ENCODE data around the gene HGD. TPM values are rescaled to one million over a fixed set of nuclear protein-coding genes. Genes with fewer than 3 reads are reported as not detected.

HGD gene
- total RNA-seq, 1 donor from 2014 or later: 1.1 TPM

- no peak for DNase-seq (ENCODE audit: extremely low read depth, low read depth, low spot score)
Observed at GRCh38 chr3:120596853-120597223, 85.2 kb downstream of the HGD start.

GRCh38 chr3:120596116-120596852, 85.8 kb downstream of the HGD start, which contains the start of gene NDUFB4:
TSS of gene NDUFB4 (plus strand) at chr3:120596336. CDS start at chr3:120596360, 24 bp downstream.
- peak; percentile 93 for DNase-seq (ENCODE audit: extremely low read depth, low read depth, low spot score)

- DNase-seq (ENCODE audit: extremely low read depth, low read depth, low spot score): no peak
Observed at GRCh38 chr3:120595788-120596115, 86.3 kb downstream of the HGD start.

- DNase-seq (ENCODE audit: extremely low read depth, low read depth, low spot score): no peak
Observed at GRCh38 chr3:120587332-120587975, 94.6 kb downstream of the HGD start.

Other genes with a start within 250 kb of the HGD start
- 311 and 489 TPM in 2 replicates for gene FSTL1, start 231.2 kb downstream of the HGD start, total RNA-seq
- gene NDUFB4, start 85.9 kb downstream of the HGD start, total RNA-seq: 150 and 170 TPM in 2 replicates
- gene RABL3, start 60.3 kb upstream of the HGD start, total RNA-seq: 8.1 and 12.3 TPM in 2 replicates
- 20.6 and 36.6 TPM in 2 replicates for gene GTF2E1, start 60.5 kb upstream of the HGD start, total RNA-seq
- not detected in 2 replicates for gene STXBP5L, start 226.0 kb upstream of the HGD start, total RNA-seq

Data from glomerular endothelial cell (primary cell).